Breast epithelium (tissue), 4 donors: ENCODE measurements around the gene AHNAK2. TPM values are rescaled to one million over a fixed set of nuclear protein-coding genes. Genes with fewer than 3 reads are reported as not detected.

ENCODE experiments used
- DNase-seq, 2 donors: peaks; one replicate each; pipeline ENCODE4 v3.0.0-alpha.2; 2019; ENCODE audit warnings: low spot score in 2 of 2
- H3K27ac ChIP-seq, 2 donors: fragments of 200-600 bp; sonication (generic) in 1 of 2; one replicate each; pipeline ENCODE4 v1.5.1; 2016 to 2019; ENCODE audit warnings: mild to moderate bottlenecking in 1 of 2
- H3K27me3 ChIP-seq, 2 donors: fragments of 200-600 bp; sonication (generic) in 1 of 2; one replicate each; pipeline versions ENCODE4 v1.5.1 to v1.6.0; 2017 to 2019; ENCODE audit warnings: control low read depth in 1 of 2, mild to moderate bottlenecking in 1 of 2
- H3K36me3 ChIP-seq: fragments of 200-600 bp; one replicate; pipeline ENCODE4 v1.5.1; 2019
- H3K4me1 ChIP-seq, 2 donors: fragments of 200-600 bp; sonication (generic); one replicate each; pipeline ENCODE4 v1.5.1; 2016 to 2019; ENCODE audit warnings: control low read depth in 1 of 2
- H3K4me3 ChIP-seq, 3 donors: fragments of 200-600 bp; sonication (generic); 1 replicate in 2 of 3; 2 replicates in 1 of 3; pipeline ENCODE4 v1.5.1; 2016 to 2019; ENCODE audit warnings: mild to moderate bottlenecking in 3 of 3, moderate library complexity in 2 of 3
- H3K9me3 ChIP-seq, 2 donors: fragments of 200-600 bp; sonication (generic) in 1 of 2; one replicate each; pipeline ENCODE4 v1.5.1; 2016 to 2019; ENCODE audit warnings: control low read depth in 1 of 2
- POLR2A ChIP-seq: fragments of 450-650 bp; IDR thresholded peaks from one replicate; pipeline ENCODE4 v1.6.1; 2016; ENCODE audit warnings: antibody characterized with exemption, mild to moderate bottlenecking, moderate library complexity
- POLR2AphosphoS5 ChIP-seq, 3 donors: sonication (generic); formaldehyde crosslinking; IDR thresholded peaks; one replicate each; pipeline ENCODE4 v1.6.1; 2017; ENCODE audit warnings: antibody characterized with exemption in 3 of 3
- intact Hi-C: fragments of 100-400 bp; cut with DNase I; formaldehyde crosslinking; loops from one replicate; pipeline ENCODE4 v1.15.1; 2023; ENCODE audit warnings: low total_unique reads
- total RNA-seq, 3 donors: library from RNA; depleted of rRNA; stranded (reverse); fragments of >200 nt; gene quantifications; one replicate each; pipeline ENCODE4 v1.1.0, GENCODE V29; 2016
- TF ChIP-seq, protein P1 (sequence below), 3 donors: fragments of 450-650 bp; IDR thresholded peaks; one replicate each; pipeline ENCODE4 v1.5.1; 2016 to 2017; ENCODE audit warnings: antibody characterized with exemption in 3 of 3, mild to moderate bottlenecking in 3 of 3, moderate library complexity in 3 of 3

Gene AHNAK2
- total RNA-seq, 3 donors from 2014 or later: 15.1 to 46.7 (median 19.3) TPM

DNA sequence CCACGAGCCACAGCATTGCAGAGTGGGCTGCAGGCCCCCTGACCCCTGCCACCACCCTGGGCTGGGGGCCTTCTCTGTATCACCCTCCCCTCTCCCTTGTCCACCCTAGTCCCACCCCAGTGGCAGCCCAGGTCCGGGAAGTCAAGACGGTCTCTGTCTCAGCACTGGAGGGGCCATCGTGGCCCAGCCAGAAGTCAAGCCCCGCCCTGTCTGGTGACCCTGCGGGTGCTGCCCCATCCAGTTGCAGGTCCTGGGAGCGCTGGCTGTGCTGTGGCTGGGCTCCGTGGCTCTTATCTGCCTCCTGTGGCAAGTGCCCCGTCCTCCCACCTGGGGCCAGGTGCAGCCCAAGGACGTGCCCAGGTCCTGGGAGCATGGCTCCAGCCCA lies 50.8 kb downstream of the AHNAK2 start:
- Histone ChIP-seq H3K9me3 (peaks cover 0 to 7% of the 10 kb centered on the region in 2 donors), H3K4me3 (no peak overlapping the region), H3K27me3 (no peaks in the 10 kb centered on the region), H3K4me1 (no peaks in the 10 kb centered on the region), H3K36me3 (no peaks in the 10 kb centered on the region), H3K27ac (no peak overlapping the region)
- no peak for DNase-seq
- intact Hi-C loops: no loop called here
- TF ChIP-seq, protein P1, sequence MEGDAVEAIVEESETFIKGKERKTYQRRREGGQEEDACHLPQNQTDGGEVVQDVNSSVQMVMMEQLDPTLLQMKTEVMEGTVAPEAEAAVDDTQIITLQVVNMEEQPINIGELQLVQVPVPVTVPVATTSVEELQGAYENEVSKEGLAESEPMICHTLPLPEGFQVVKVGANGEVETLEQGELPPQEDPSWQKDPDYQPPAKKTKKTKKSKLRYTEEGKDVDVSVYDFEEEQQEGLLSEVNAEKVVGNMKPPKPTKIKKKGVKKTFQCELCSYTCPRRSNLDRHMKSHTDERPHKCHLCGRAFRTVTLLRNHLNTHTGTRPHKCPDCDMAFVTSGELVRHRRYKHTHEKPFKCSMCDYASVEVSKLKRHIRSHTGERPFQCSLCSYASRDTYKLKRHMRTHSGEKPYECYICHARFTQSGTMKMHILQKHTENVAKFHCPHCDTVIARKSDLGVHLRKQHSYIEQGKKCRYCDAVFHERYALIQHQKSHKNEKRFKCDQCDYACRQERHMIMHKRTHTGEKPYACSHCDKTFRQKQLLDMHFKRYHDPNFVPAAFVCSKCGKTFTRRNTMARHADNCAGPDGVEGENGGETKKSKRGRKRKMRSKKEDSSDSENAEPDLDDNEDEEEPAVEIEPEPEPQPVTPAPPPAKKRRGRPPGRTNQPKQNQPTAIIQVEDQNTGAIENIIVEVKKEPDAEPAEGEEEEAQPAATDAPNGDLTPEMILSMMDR (IDR thresholded peaks at IDR 0.05): no peak
- TF ChIP-seq POLR2A: no peak
- no peak for TF ChIP-seq POLR2AphosphoS5 (IDR thresholded peaks at IDR 0.05)

DNA sequence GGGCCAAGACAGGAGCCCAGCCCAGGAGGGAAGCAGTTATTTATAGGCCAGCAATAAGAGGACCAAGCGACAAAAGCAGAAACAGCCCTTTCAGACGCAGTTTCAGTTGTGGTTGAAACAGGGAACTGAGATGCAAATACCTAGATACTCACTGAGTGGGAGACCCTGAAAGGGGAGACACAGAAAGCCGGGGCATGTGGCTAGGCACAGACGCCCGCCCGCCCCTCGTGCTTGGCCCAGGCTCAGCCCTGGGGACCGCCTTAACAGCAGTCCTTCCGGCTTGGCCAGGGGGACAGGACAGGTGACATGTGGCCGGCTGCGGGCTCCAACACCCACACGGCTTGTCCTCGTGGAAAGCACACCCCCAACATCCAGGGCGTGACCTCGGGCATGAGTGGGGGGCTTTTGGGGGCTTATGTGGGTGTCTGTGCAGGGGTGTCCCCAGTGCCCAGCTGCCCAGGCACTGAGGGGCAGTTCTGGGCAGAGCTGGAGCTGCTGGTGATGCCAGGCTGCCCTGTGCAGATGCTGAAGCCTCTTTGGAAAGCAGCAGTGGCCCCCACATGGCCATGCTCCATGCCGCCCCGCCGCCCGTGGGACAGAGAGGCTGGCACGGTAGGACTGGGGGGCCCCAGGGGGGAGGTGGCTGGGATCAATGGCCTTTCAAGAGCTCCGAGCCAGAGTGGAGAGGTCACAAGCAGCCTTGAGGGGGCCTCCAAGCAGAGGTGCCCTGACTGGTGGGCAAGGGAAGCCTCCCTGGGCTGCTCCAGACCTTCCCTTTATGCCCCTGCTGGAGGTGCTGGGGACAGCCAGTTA lies 51.3 kb downstream of the AHNAK2 start:
- peaks cover 0 to 7% of the 10 kb centered on the region in 2 donors for H3K9me3 ChIP-seq
- H3K36me3 ChIP-seq: no peaks in the 10 kb centered on the region
- intact Hi-C loops: no loop called here
- no peaks in the 10 kb centered on the region for H3K27me3 ChIP-seq
- H3K27ac ChIP-seq: no peak overlapping the region
- DNase-seq: no peak
- TF ChIP-seq POLR2AphosphoS5 (IDR thresholded peaks at IDR 0.05) (no peak), POLR2A (no peak)
- TF ChIP-seq, protein P1 (IDR thresholded peaks at IDR 0.05): no peak
- no peaks in the 10 kb centered on the region for H3K4me1 ChIP-seq
- no peak overlapping the region for H3K4me3 ChIP-seq

DNA sequence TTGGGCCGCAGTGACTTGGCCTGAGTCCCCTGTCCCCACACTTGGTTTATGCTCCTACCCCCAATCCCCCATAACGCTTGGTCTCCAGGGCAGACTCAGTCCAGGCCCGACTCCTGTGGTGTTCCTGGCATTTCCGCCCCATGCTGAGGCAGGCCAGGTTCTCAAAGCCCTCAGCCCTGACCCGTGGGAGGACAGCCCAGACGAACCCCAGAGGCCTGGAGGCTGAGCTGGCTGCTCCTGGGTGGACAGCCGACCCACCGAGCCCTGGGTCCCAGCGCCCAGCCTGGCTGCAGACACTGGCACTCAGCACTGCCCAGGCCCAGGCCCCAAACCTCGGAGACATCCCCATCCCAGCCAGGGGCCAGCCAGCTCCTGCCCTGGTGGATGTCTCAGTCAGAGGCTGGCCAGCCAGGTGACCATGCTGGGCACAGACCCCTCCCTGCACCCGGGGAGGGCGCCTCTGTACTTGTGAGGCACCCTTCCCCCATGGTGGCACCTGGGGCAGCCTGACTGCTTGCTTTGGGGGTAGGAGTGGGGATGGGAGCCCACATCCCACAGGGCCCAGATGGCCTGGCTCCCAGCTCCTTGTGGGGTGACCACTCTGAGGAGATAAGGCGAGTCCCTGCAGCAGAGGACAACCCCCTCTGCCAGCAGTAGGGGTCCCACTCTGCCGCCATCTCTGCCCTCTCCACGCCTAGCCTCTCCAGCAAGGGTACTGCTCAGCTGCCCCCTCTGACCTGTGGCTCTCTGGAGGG lies 52.1 kb downstream of the AHNAK2 start:
- TF ChIP-seq, protein P1 (IDR thresholded peaks at IDR 0.05): no peak
- TF ChIP-seq POLR2A: no peak
- no peak for TF ChIP-seq POLR2AphosphoS5 (IDR thresholded peaks at IDR 0.05)
- no peaks in the 10 kb centered on the region for H3K4me1 ChIP-seq
- peaks cover 0 to 7% of the 10 kb centered on the region in 2 donors for H3K9me3 ChIP-seq
- H3K4me3 ChIP-seq: no peak overlapping the region
- intact Hi-C loops: no loop called here
- no peak for DNase-seq
- no peaks in the 10 kb centered on the region for H3K27me3 ChIP-seq
- H3K27ac ChIP-seq: no peak overlapping the region
- H3K36me3 ChIP-seq: no peaks in the 10 kb centered on the region

DNA sequence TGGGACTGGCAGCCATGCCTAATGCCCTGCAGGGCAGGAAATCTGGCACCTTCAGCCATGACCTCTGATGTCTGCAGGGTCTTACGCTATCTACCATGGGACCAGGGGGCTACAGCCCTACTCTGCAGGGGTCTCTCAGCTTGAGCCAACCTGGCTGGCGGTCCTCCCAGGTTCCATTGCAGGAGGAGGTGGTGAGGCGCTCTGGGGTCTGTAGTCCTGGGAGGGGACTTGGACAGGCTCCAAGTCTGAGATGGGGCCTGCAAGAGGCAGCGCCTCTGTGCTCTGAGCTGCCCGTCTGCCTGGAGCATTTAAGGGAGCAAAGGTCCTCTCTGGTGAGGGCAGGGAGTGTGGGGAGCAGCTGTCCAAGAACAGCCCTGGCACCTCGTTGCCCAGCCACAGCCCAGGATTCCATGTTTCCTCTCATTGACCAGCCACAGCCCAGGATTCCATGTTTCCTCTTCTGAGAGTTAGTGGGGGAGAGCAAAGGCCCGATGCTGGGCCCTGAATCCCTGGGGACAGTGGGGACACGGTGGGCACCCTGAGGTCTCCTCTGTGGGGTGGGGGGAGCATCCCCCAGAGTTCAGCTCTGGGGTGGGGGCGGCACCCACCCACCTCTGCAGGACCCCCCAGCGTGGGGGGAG lies 52.8 kb downstream of the AHNAK2 start:
- DNase-seq: no peak
- no peak overlapping the region for H3K4me3 ChIP-seq
- TF ChIP-seq POLR2A: no peak
- TF ChIP-seq, protein P1 (IDR thresholded peaks at IDR 0.05): no peak
- no peak for TF ChIP-seq POLR2AphosphoS5 (IDR thresholded peaks at IDR 0.05)

More for the DNA sequence above, 52.8 kb downstream of the AHNAK2 start:
- intact Hi-C loops: no loop called here
- H3K27ac ChIP-seq: no peak overlapping the region
- H3K36me3 ChIP-seq: no peaks in the 10 kb centered on the region
- no peaks in the 10 kb centered on the region for H3K4me1 ChIP-seq
- H3K9me3 ChIP-seq: peaks cover 0 to 7% of the 10 kb centered on the region in 2 donors
- no peaks in the 10 kb centered on the region for H3K27me3 ChIP-seq
